Testis (tissue), 5 donors: ENCODE data around the gene DCTN1. TPM values are rescaled to one million over a fixed set of nuclear protein-coding genes. Genes with fewer than 3 reads are reported as not detected.

Experiments
- DNase-seq: peaks from one replicate; pipeline ENCODE4 v3.0.0-alpha.2; 2019
- H3K27ac ChIP-seq, 2 donors: fragments of 200-600 bp; sonication (generic); one replicate each; pipeline ENCODE4 v1.5.1; 2019
- H3K27me3 ChIP-seq: fragments of 200-600 bp; sonication (generic); one replicate; pipeline ENCODE4 v1.5.1; 2019
- H3K36me3 ChIP-seq: fragments of 200-600 bp; sonication (generic); one replicate; pipeline ENCODE4 v1.5.1; 2017; ENCODE audit warnings: low read depth; ENCODE audit errors: missing control alignments
- H3K4me1 ChIP-seq: fragments of 200-600 bp; sonication (generic); one replicate; pipeline ENCODE4 v1.5.1; 2019
- H3K4me3 ChIP-seq, 2 donors: fragments of 200-600 bp; sonication (generic); one replicate each; pipeline ENCODE4 v1.5.1; 2017 to 2019
- H3K9me3 ChIP-seq: fragments of 200-600 bp; sonication (generic); one replicate; pipeline ENCODE4 v1.5.1; 2017
- POLR2A ChIP-seq: fragments of 450-650 bp; IDR thresholded peaks from one replicate; pipeline ENCODE4 v1.6.1; 2017; ENCODE audit warnings: antibody characterized with exemption, mild to moderate bottlenecking, moderate library complexity
- WGBS, 2 donors: methylation state at CpG; one replicate each; pipeline ENCODE4 v1.1.5; 2018; 5-methylcytosine and 5-hydroxymethylcytosine counted together
- intact Hi-C: fragments of 100-400 bp; cut with DNase I; formaldehyde crosslinking; loops from one replicate; pipeline ENCODE4 v1.15.1; 2023; ENCODE audit warnings: low total_unique reads
- long read RNA-seq, 2 donors: transcript quantifications; one replicate each; lab custom pipeline, GENCODE V29; 2026
- polyA plus RNA-seq: library from polyadenylated mRNA; stranded (reverse); fragments of 350-450 nt; fragmentation: Illumina TruSeq; extraction: RNeasy Lipid Tissue Mini Kit (QIAGEN cat#74804); gene quantifications from one replicate; pipeline ENCODE4 v1.2.3, GENCODE V29; 2014; ENCODE audit warnings: low read depth, low replicate concordance; ENCODE audit not compliant: insufficient read depth
- total RNA-seq, 2 donors: library from RNA; depleted of rRNA; stranded (reverse); fragments of >200 nt; gene quantifications; one replicate each; pipeline ENCODE4 v1.2.3, GENCODE V29; 2016
- TF ChIP-seq, protein P1 (sequence below), 3 experiments: fragments of 450-650 bp in 2 of 3; fragments of 200-600 bp in 1 of 3; sonication (generic) in 1 of 3; IDR thresholded peaks; one replicate each; pipeline ENCODE4 v1.5.1; 2016 to 2019; ENCODE audit warnings: antibody characterized with exemption in 3 of 3, mild to moderate bottlenecking in 2 of 3, moderate library complexity in 1 of 3

The DCTN1 gene
- total RNA-seq (100 to 1,000 TPM; 321 to 403 TPM), polyA plus RNA-seq (277 TPM)
- long read RNA-seq, donor 1, full-length matches to known transcripts: 30 of 83 reads
- long read RNA-seq, donor 1, partial matches to known transcripts: 53 of 83 reads
- long read RNA-seq, donor 1, other reads (novel, unspliced or antisense): 0 of 83 reads
- long read RNA-seq, donor 2, full-length matches to known transcripts: 12 of 35 reads
- long read RNA-seq, donor 2, partial matches to known transcripts: 23 of 35 reads
- long read RNA-seq, donor 2, other reads (novel, unspliced or antisense): 0 of 35 reads

DNA sequence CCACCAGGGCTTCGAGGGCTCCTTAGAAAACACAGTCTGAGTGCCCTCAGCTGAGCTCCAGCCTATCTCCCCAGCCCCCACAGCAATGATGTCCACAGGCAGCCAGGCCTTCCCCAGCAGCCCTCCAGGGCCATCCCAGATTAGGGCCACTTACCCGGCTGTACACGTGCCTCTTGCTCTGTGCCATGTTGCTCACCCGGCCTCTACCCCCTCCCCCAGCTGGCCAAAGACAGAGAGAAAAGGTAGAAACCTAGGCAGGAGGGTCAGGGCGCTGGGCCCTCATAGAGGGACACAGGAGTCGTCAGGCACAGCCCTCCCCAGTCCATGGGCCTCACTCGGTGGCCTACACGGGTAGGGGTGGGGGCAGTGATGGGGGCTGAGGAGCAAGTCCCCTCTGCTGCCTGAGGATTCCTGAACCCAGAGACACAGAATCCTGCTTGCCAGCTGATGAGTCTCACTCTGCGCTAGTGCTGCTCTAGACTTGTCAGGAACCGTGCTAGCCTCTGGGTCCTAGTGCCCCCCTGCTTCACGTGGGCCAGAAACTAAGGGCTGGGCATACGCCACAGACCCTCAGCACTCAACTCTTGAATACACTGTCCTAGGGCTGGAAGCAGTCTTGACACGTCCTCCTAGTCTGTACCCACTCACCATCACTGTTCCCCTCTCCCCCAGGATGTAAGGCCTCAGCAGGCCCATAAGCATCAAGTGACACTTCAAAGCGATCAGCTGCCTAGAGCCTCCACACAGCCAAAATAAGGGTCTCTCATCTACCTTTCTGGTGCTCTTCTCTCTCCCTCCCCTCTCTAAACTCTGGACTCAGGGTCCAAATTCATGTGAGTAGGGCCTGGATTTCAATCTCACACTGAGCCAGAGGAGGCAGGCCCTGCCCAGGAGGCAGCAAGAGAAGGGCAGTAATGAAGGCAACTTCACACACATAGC lies at the start of gene DCTN1:
Gene DCTN1, minus strand, starts transcription at position 461 of the 939 bp plus-strand sequence. Its CDS starts 274 bp downstream, at position 187.
- DNase-seq: peak; percentile 95
- no peaks in the 10 kb centered on the region for H3K27me3 ChIP-seq
- peak within 1 kb of the TSS; percentile 54 to 63 for H3K27ac ChIP-seq
- intact Hi-C loops: no loop called here
- no peaks in the 10 kb centered on the region for H3K36me3 ChIP-seq
- peaks cover 34% of the 10 kb centered on the region for H3K4me1 ChIP-seq
- H3K4me3 ChIP-seq: peak within 1 kb of the TSS in 1 of 2 donors; percentile 35
- H3K9me3 ChIP-seq: no peaks in the 10 kb centered on the region
- 37 to 60% methylated on average over 7 to 14 of the region's 14 CpGs for WGBS, 2 donors
- TF ChIP-seq, protein P1, sequence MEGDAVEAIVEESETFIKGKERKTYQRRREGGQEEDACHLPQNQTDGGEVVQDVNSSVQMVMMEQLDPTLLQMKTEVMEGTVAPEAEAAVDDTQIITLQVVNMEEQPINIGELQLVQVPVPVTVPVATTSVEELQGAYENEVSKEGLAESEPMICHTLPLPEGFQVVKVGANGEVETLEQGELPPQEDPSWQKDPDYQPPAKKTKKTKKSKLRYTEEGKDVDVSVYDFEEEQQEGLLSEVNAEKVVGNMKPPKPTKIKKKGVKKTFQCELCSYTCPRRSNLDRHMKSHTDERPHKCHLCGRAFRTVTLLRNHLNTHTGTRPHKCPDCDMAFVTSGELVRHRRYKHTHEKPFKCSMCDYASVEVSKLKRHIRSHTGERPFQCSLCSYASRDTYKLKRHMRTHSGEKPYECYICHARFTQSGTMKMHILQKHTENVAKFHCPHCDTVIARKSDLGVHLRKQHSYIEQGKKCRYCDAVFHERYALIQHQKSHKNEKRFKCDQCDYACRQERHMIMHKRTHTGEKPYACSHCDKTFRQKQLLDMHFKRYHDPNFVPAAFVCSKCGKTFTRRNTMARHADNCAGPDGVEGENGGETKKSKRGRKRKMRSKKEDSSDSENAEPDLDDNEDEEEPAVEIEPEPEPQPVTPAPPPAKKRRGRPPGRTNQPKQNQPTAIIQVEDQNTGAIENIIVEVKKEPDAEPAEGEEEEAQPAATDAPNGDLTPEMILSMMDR (IDR thresholded peaks at IDR 0.05): no peak

DNA sequence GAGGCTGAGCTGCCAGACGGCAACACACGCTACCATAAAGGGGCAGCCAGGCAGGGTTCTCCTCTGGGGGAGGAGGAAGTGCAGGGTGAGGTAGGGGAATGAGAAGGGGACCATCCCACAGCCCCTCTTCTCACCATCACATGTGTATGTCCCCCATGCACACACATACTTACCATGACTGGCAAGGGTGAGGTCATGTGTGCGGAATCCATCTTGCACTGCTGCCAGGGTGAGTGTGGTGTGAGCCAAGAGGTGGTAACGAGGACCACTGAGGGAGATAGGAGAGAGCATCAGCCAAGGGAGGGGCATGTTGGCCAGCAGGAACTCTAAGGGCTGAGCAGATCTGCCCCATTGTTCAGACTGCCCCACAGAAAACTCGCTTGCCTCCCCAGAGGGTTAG lies 48.6 kb upstream of the DCTN1 start:
- intact Hi-C loops: no loop called here
- DNase-seq: no peak
- H3K9me3 ChIP-seq: no peaks in the 10 kb centered on the region
- TF ChIP-seq, protein P1 (IDR thresholded peaks at IDR 0.05): no peak
- TF ChIP-seq POLR2A: no peak
- no peak overlapping the region for H3K4me3 ChIP-seq
- no peak overlapping the region for H3K27ac ChIP-seq
- H3K27me3 ChIP-seq: no peaks in the 10 kb centered on the region
- no peaks in the 10 kb centered on the region for H3K36me3 ChIP-seq
- H3K4me1 ChIP-seq: no peaks in the 10 kb centered on the region
- 89 to 94% methylated on average over 4 to 5 of the region's 5 CpGs for WGBS, 2 donors

DNA sequence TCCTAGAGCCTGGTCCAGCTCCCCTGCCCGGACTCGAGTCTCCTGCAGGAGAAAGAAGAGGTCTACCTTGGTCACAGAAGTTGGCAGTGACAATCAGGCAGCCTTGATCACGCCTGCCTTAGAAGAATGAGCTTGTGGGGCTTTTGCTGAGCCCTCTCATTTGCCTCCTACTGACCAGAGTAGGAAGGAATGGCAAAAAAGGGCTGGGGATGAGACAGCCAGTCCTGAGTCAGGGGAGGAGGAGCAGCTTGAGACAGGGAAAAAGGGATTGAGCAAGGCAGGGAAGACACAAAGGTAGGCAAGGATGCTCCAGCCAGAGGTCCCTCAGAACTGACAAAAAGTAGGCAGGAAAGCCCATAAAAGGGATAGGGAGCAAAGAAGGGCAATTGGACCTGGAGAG lies 47.4 kb upstream of the DCTN1 start:
- intact Hi-C loops: no loop called here
- DNase-seq: no peak
- 82 to 90% methylated on average over 3 of the region's 3 CpGs for WGBS, 2 donors
- H3K4me1 ChIP-seq: no peaks in the 10 kb centered on the region
- no peak overlapping the region for H3K27ac ChIP-seq
- no peak overlapping the region for H3K4me3 ChIP-seq
- H3K36me3 ChIP-seq: no peaks in the 10 kb centered on the region
- no peaks in the 10 kb centered on the region for H3K27me3 ChIP-seq
- no peaks in the 10 kb centered on the region for H3K9me3 ChIP-seq
- TF ChIP-seq, protein P1 (IDR thresholded peaks at IDR 0.05): no peak
- no peak for TF ChIP-seq POLR2A

GRCh38 chr2:74426181-74426758 lies 46.2 kb upstream of the DCTN1 start:
- Histone ChIP-seq H3K27ac (no peak overlapping the region), H3K4me3 (no peak overlapping the region), H3K36me3 (no peaks in the 10 kb centered on the region), H3K27me3 (no peaks in the 10 kb centered on the region), H3K9me3 (no peaks in the 10 kb centered on the region), H3K4me1 (no peaks in the 10 kb centered on the region)
- TF ChIP-seq POLR2A: no peak
- TF ChIP-seq, protein P1 (IDR thresholded peaks at IDR 0.05): no peak
- intact Hi-C loops: no loop called here
- WGBS, 2 donors: 87 to 92% methylated on average over 12 to 14 of the region's 14 CpGs
- no peak for DNase-seq
